D721Med (cell line): ENCODE results near the gene GPC6.

Source experiments
- DNase-seq: peaks from one replicate; pipeline ENCODE4 v3.0.0; 2011; ENCODE audit warnings: low spot score; ENCODE audit not compliant: insufficient read length
- FAIRE-seq: peaks from 2 replicates; lab custom pipeline; 2011; peaks lifted over from hg19 to GRCh38; lab: Jason Lieb, UNC
- CTCF ChIP-seq: IDR thresholded peaks from 2 replicates; pipeline ENCODE4 v1.5.1; 2012; ENCODE audit warnings: mild to moderate bottlenecking, control low read depth; ENCODE audit not compliant: insufficient read depth; ENCODE audit errors: missing control alignments

GPC6 gene

GRCh38 chr13:94416454-94417080, 1190.0 kb downstream of the GPC6 start:
- DNase-seq, result no peak
- peak; percentile 73 for TF ChIP-seq CTCF
- peak; percentile 93 for FAIRE-seq

DNA sequence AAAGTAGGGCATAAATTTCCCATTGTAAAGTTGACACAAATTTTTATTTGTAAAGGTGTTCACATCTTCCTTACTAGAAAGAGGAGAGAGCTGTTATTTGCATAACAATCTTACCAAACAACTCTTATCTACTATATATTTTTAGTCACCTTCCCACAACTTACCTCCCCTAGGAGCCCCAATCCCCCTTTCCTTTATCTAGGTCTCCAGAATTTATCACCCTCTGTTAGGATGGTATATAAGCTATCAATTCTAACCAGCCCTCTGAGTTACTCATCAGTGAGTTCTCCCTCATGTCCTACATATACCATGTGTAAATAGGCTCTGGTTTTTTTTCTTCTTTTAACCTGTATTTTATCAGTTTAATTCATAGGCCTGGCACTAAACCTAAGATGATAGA, 1190.7 kb downstream of the GPC6 start:
- no peak for TF ChIP-seq CTCF
- DNase-seq (no peak), FAIRE-seq (no peak)

- FAIRE-seq (peak; percentile 74), DNase-seq (no peak)
- no peak for TF ChIP-seq CTCF
Observed at GRCh38 chr13:94419304-94419924, 1192.8 kb downstream of the GPC6 start.

- no peak for FAIRE-seq
Observed at GRCh38 chr13:94419925-94420305, 1193.3 kb downstream of the GPC6 start.

GRCh38 chr13:94427313-94427953, 1200.8 kb downstream of the GPC6 start:
- TF ChIP-seq CTCF, result no peak
- DNase-seq (no peak), FAIRE-seq (no peak)

More at GRCh38 chr13:94419925-94420305, 1193.3 kb downstream of the GPC6 start:
- DNase-seq, result no peak
- no peak for TF ChIP-seq CTCF

DNA sequence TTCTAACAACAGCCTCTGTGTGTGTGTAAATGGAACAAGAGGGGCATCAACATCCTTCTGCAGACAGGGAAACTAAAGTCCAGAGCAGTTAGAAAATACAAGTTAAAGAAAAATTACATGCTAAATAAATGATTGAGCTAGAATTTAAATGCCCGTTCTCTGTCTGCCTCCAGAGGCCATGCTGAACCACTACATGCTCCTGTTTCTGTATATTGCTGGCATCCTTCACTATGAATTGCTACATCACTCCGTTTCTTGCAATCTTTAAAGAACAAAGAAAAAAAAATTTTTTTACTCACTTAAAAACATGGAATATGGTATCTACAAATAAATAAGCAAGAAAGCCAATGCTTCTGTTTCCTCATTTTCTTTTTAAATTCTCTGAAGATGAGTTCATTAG, 1205.0 kb downstream of the GPC6 start:
- DNase-seq, result no peak
- no peak for FAIRE-seq
- TF ChIP-seq CTCF, result no peak

- TF ChIP-seq CTCF, result no peak
- FAIRE-seq, result no peak
Observed at GRCh38 chr13:94431987-94432386, 1205.4 kb downstream of the GPC6 start.

More at GRCh38 chr13:94431987-94432386, 1205.4 kb downstream of the GPC6 start:
- no peak for DNase-seq
